Measurements from ENCODE around the gene CATSPERB. TPM values are rescaled to one million over a fixed set of nuclear protein-coding genes. Genes with fewer than 3 reads are reported as not detected.

The CATSPERB gene
- polyA plus RNA-seq, 1 experiment = not detected

- CTCF ChIA-PET = no interaction called here
- Histone ChIP-seq H3K4me3 (ENCODE audit: low read depth, low read length) (no peak overlapping the region), H3K36me3 (ENCODE audit: control insufficient read depth, insufficient read depth, low read length) (no peaks in the 10 kb centered on the region), H3K27me3 (ENCODE audit: control insufficient read depth, insufficient read depth, low read length) (no peaks in the 10 kb centered on the region)
- TF ChIP-seq, protein P1, sequence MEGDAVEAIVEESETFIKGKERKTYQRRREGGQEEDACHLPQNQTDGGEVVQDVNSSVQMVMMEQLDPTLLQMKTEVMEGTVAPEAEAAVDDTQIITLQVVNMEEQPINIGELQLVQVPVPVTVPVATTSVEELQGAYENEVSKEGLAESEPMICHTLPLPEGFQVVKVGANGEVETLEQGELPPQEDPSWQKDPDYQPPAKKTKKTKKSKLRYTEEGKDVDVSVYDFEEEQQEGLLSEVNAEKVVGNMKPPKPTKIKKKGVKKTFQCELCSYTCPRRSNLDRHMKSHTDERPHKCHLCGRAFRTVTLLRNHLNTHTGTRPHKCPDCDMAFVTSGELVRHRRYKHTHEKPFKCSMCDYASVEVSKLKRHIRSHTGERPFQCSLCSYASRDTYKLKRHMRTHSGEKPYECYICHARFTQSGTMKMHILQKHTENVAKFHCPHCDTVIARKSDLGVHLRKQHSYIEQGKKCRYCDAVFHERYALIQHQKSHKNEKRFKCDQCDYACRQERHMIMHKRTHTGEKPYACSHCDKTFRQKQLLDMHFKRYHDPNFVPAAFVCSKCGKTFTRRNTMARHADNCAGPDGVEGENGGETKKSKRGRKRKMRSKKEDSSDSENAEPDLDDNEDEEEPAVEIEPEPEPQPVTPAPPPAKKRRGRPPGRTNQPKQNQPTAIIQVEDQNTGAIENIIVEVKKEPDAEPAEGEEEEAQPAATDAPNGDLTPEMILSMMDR (IDR thresholded peaks at IDR 0.05; ENCODE audit: insufficient read depth, low read depth, low read length) = no peak
- POLR2A ChIA-PET = no interaction called here
- no peak for DNase-seq (ENCODE audit: low read depth)
Observed at GRCh38 chr14:91723501-91723900, 8.4 kb downstream of the CATSPERB start.

GRCh38 chr14:91722386-91722785 lies 9.5 kb downstream of the CATSPERB start:
- ChIA-PET POLR2A (no interaction called here), CTCF (no interaction called here)
- Histone ChIP-seq H3K36me3 (ENCODE audit: control insufficient read depth, insufficient read depth, low read length) (no peaks in the 10 kb centered on the region), H3K27me3 (ENCODE audit: control insufficient read depth, insufficient read depth, low read length) (no peaks in the 10 kb centered on the region), H3K4me3 (ENCODE audit: low read depth, low read length) (no peak overlapping the region)
- TF ChIP-seq, protein P1 (IDR thresholded peaks at IDR 0.05; ENCODE audit: insufficient read depth, low read depth, low read length) = no peak
- no peak for DNase-seq (ENCODE audit: low read depth)

- CTCF ChIA-PET = no interaction called here
- H3K36me3 ChIP-seq (ENCODE audit: control insufficient read depth, insufficient read depth, low read length) = no peaks in the 10 kb centered on the region
- no peak overlapping the region for H3K4me3 ChIP-seq (ENCODE audit: low read depth, low read length)
- TF ChIP-seq, protein P1 (IDR thresholded peaks at IDR 0.05; ENCODE audit: insufficient read depth, low read depth, low read length) = no peak
- DNase-seq (ENCODE audit: low read depth) = no peak
- H3K27me3 ChIP-seq (ENCODE audit: control insufficient read depth, insufficient read depth, low read length) = no peaks in the 10 kb centered on the region
- POLR2A ChIA-PET = no interaction called here
Observed at GRCh38 chr14:91719839-91720238, 12.0 kb downstream of the CATSPERB start.

GRCh38 chr14:91716999-91717398 lies 14.9 kb downstream of the CATSPERB start:
- ChIA-PET POLR2A (no interaction called here), CTCF (no interaction called here)
- no peak overlapping the region for H3K4me3 ChIP-seq (ENCODE audit: low read depth, low read length)
- no peaks in the 10 kb centered on the region for H3K36me3 ChIP-seq (ENCODE audit: control insufficient read depth, insufficient read depth, low read length)
- TF ChIP-seq, protein P1 (IDR thresholded peaks at IDR 0.05; ENCODE audit: insufficient read depth, low read depth, low read length) = no peak
- DNase-seq (ENCODE audit: low read depth) = no peak
- H3K27me3 ChIP-seq (ENCODE audit: control insufficient read depth, insufficient read depth, low read length) = no peaks in the 10 kb centered on the region

GRCh38 chr14:91714805-91715204 lies 17.1 kb downstream of the CATSPERB start:
- TF ChIP-seq, protein P1 (IDR thresholded peaks at IDR 0.05; ENCODE audit: insufficient read depth, low read depth, low read length) = no peak
- no peaks in the 10 kb centered on the region for H3K27me3 ChIP-seq (ENCODE audit: control insufficient read depth, insufficient read depth, low read length)
- ChIA-PET CTCF (no interaction called here), POLR2A (interaction anchor here (0.7 kb wide), 1 partner anchor 8 kb away, joined by 21 read pairs; no protein-coding TSS in a partner anchor)
- no peak overlapping the region for H3K4me3 ChIP-seq (ENCODE audit: low read depth, low read length)
- H3K36me3 ChIP-seq (ENCODE audit: control insufficient read depth, insufficient read depth, low read length) = no peaks in the 10 kb centered on the region
- no peak for DNase-seq (ENCODE audit: low read depth)

Data from BJ (cell line).